A673 (cell line): ENCODE results near the gene CHMP1B. TPM values are rescaled to one million over a fixed set of nuclear protein-coding genes. Genes with fewer than 3 reads are reported as not detected.

Experiments used
- BruUV-seq: library from RNA; stranded (reverse); fragments of 400-500 nt; replicated peaks from 2 replicates; lab custom pipeline; 2021; lab: Mats Ljungman, UMichigan
- CTCF ChIA-PET: fragments of 300-600 bp; sonication (Branson Sonifier 250); formaldehyde crosslinking; loops from one replicate; lab custom pipeline; 2022; ENCODE audit warnings: antibody characterized with exemption; lab: Charles Lee
- POLR2A ChIA-PET: fragments of 300-600 bp; sonication (Branson Sonifier 250); formaldehyde crosslinking; loops from one replicate; lab custom pipeline; 2022; ENCODE audit warnings: antibody characterized with exemption; ENCODE audit not compliant: low non-redundant PET; lab: Charles Lee
- DNase-seq: peaks from one replicate; pipeline ENCODE4 v3.0.0-alpha.2; 2015; ENCODE audit warnings: low spot score
- H3K27ac ChIP-seq: fragments of 200-600 bp; sonication (generic); 2 replicates; pipeline ENCODE4 v1.5.1; 2016; ENCODE audit warnings: mixed run types, low read depth, mild to moderate bottlenecking, mixed read lengths, antibody characterized with exemption, low read length; ENCODE audit not compliant: poor library complexity, severe bottlenecking
- H3K27me3 ChIP-seq: fragments of 200-600 bp; sonication (generic); replicated peaks from 2 replicates; pipeline ENCODE4 v1.6.1; 2017; ENCODE audit warnings: mixed run types, low read depth, mild to moderate bottlenecking, mixed read lengths, antibody characterized with exemption, low read length; ENCODE audit not compliant: insufficient read depth, poor library complexity
- H3K36me3 ChIP-seq: fragments of 200-600 bp; sonication (generic); 2 replicates; pipeline ENCODE4 v1.6.1; 2016; ENCODE audit warnings: mixed run types, mild to moderate bottlenecking, mixed read lengths, antibody characterized with exemption, low read length; ENCODE audit not compliant: insufficient read depth, poor library complexity, severe bottlenecking
- H3K4me1 ChIP-seq: fragments of 200-600 bp; sonication (generic); 2 replicates; pipeline ENCODE4 v1.6.1; 2017; ENCODE audit warnings: mixed run types, mild to moderate bottlenecking, mixed read lengths, antibody characterized with exemption, low read length; ENCODE audit not compliant: insufficient read depth, poor library complexity, severe bottlenecking
- H3K4me3 ChIP-seq: fragments of 200-600 bp; sonication (generic); 2 replicates; pipeline ENCODE4 v1.5.1; 2016; ENCODE audit warnings: low read depth, mixed run types, mild to moderate bottlenecking, mixed read lengths, low read length; ENCODE audit not compliant: poor library complexity, severe bottlenecking
- H3K9me3 ChIP-seq: fragments of 200-600 bp; sonication (generic); 2 replicates; pipeline ENCODE4 v1.6.1; 2016; ENCODE audit warnings: mixed run types, low read depth, mild to moderate bottlenecking, mixed read lengths, antibody characterized with exemption, low read length; ENCODE audit not compliant: poor library complexity, severe bottlenecking
- CTCF ChIP-seq: fragments of 300-800, 200-600 bp; sonication (generic); conservative IDR thresholded peaks from 2 replicates; pipeline ENCODE4 v1.5.1; 2017; ENCODE audit warnings: low read depth, mild to moderate bottlenecking, antibody characterized with exemption, low read length, moderate library complexity, mixed read lengths
- EZH2 ChIP-seq: fragments of 200-600 bp; sonication (generic); IDR thresholded peaks from 2 replicates; pipeline ENCODE4 v1.6.1; 2017; ENCODE audit warnings: borderline replicate concordance, low read depth, mild to moderate bottlenecking, mixed read lengths, antibody characterized with exemption, low read length; ENCODE audit not compliant: poor library complexity, severe bottlenecking
- intact Hi-C: fragments of 100-400 bp; cut with micrococcal nuclease; formaldehyde crosslinking; loops from one replicate; pipeline ENCODE4 v1.10.0; 2022; ENCODE audit not compliant: unreplicated experiment
- total RNA-seq: library from RNA; stranded (reverse); gene quantifications from 2 replicates; pipeline ENCODE4 v1.2.3, GENCODE V29; 2021

The CHMP1B gene
- total RNA-seq, 1 experiment from 2014 or later, result 17.1 TPM

GRCh38 chr18:11882636-11883035, 31.4 kb downstream of the CHMP1B start:
- POLR2A ChIA-PET, result interaction anchor here (0.6 kb wide), 1 partner anchor 1219 kb away, joined by 16 read pairs; no protein-coding TSS in a partner anchor
- H3K27ac ChIP-seq, result no peak overlapping the region

DNA sequence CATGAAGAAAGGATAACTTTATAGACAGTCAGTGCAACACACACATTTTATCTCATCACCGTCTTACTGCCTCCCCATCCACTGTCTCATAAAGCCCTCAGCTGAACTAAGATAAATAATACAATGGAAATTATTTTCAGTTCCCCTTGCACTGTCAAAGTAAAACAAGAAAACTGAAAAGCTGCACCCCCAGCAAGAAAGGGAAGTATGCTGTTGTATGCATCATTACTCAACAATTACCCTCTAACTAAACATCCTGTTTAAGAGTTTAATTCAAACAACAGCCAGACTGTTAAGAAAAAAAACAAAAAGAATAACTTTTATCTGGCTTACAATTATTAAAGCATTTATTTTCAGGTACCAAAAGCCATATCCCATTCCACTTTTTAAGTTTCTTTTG, 31.9 kb downstream of the CHMP1B start:
- intact Hi-C loops, result no loop called here
- no peaks in the 10 kb centered on the region for H3K9me3 ChIP-seq
- DNase-seq, result no peak
- POLR2A ChIA-PET, result interaction anchor here (0.6 kb wide), 1 partner anchor 1220 kb away, joined by 16 read pairs; no protein-coding TSS in a partner anchor
- H3K4me3 ChIP-seq, result no peak overlapping the region
- H3K27ac ChIP-seq, result no peak overlapping the region
- H3K4me1 ChIP-seq, result no peaks in the 10 kb centered on the region
- no peaks in the 10 kb centered on the region for H3K36me3 ChIP-seq
- BruUV-seq, result no TSS peak
- H3K27me3 ChIP-seq, result no peaks in the 10 kb centered on the region
- TF ChIP-seq CTCF (no peak), EZH2 (no peak)
- CTCF ChIA-PET, result no interaction called here

More at GRCh38 chr18:11882636-11883035, 31.4 kb downstream of the CHMP1B start:
- H3K4me3 ChIP-seq, result no peak overlapping the region
- TF ChIP-seq EZH2, result no peak
- TF ChIP-seq CTCF, result no peak
- H3K4me1 ChIP-seq, result no peaks in the 10 kb centered on the region
- BruUV-seq, result no TSS peak
- CTCF ChIA-PET, result no interaction called here
- intact Hi-C loops, result no loop called here
- no peaks in the 10 kb centered on the region for H3K9me3 ChIP-seq
- no peaks in the 10 kb centered on the region for H3K36me3 ChIP-seq
- no peaks in the 10 kb centered on the region for H3K27me3 ChIP-seq
- DNase-seq, result no peak

DNA sequence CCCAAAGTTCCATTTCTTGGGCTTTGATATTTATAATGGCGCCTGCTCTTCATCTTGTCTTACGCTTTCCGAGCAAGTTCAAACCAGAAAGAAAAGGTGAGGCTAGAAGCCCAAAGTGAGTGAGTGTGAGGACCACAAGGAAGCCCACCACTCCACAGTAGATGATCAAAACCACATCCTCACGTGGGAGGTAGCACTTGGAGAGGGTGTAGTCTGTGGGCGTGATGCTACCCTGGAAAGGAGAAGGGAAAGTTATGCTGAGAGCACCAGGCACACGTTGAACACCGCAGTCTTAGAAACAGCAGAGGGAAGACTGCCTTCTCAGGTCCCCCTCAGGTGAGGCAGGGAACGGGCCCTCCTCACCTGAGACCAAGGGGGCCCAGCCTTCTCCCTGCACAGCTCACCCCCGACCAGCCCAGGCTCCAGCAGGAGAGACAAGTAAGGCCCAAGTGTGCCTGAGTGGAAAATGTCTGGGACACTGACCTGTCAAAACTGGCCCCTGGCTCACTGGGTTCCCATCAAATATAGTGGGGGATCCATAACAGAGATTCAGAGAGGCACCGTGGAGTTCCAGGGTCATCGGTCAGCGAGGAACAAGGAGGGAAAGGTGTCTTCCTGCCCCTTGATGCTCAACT, 33.3 kb downstream of the CHMP1B start:
- H3K27ac ChIP-seq, result no peak overlapping the region
- no peaks in the 10 kb centered on the region for H3K27me3 ChIP-seq
- ChIA-PET POLR2A (no interaction called here), CTCF (no interaction called here)
- intact Hi-C loops, result no loop called here
- H3K4me1 ChIP-seq, result no peaks in the 10 kb centered on the region
- no peak for DNase-seq
- BruUV-seq, result no TSS peak
- no peaks in the 10 kb centered on the region for H3K36me3 ChIP-seq
- H3K9me3 ChIP-seq, result no peaks in the 10 kb centered on the region
- TF ChIP-seq EZH2 (no peak), CTCF (no peak)
- H3K4me3 ChIP-seq, result no peak overlapping the region
